Body of pancreas (tissue), 4 donors: ENCODE results near the gene SFXN3. TPM values are rescaled to one million over a fixed set of nuclear protein-coding genes. Genes with fewer than 3 reads are reported as not detected.

Source experiments
- ATAC-seq: fragments of 150-250 bp; one replicate; pipeline ENCODE4 v1.9.1; 2016
- DNase-seq, 4 donors: peaks; one replicate each; pipeline ENCODE4 v3.0.0-alpha.2; 2019
- H3K27ac ChIP-seq, 4 donors: fragments of 200-600 bp; sonication (generic); 1 replicate in 3 of 4; 2 replicates in 1 of 4; pipeline versions ENCODE4 v1.5.1 to v1.6.1; 2016 to 2019; ENCODE audit warnings: mild to moderate bottlenecking in 1 of 4, mixed read lengths in 1 of 4, moderate library complexity in 1 of 4
- H3K27me3 ChIP-seq, 2 donors: fragments of 200-600 bp; sonication (generic); one replicate each; pipeline ENCODE4 v1.6.0; 2016; ENCODE audit warnings: mild to moderate bottlenecking in 1 of 2
- H3K36me3 ChIP-seq, 2 donors: fragments of 200-600 bp; sonication (generic); replicated peaks in 1 of 2; 2 replicates each; pipeline ENCODE4 v1.5.1; 2016; ENCODE audit warnings: low read depth in 2 of 2; ENCODE audit not compliant: insufficient read depth in 1 of 2
- H3K4me1 ChIP-seq: fragments of 200-600 bp; sonication (generic); one replicate; pipeline ENCODE4 v1.6.0; 2016
- H3K4me3 ChIP-seq, 2 donors: fragments of 200-600 bp; sonication (generic); 1 replicate in 1 of 2; 2 replicates in 1 of 2; pipeline ENCODE4 v1.5.1; 2016 to 2019
- H3K9me3 ChIP-seq, 3 donors: fragments of 200-600 bp; sonication (generic); 1 replicate in 2 of 3; 2 replicates in 1 of 3; pipeline ENCODE4 v1.5.1; 2016
- POLR2A ChIP-seq, 3 donors: fragments of 450-650 bp; IDR thresholded peaks; one replicate each; pipeline ENCODE4 v1.6.1; 2016; ENCODE audit warnings: antibody characterized with exemption in 3 of 3, mild to moderate bottlenecking in 2 of 3
- WGBS, 2 donors: methylation state at CpG; one replicate each; pipeline ENCODE4 v1.1.5; 2017; 5-methylcytosine and 5-hydroxymethylcytosine counted together
- intact Hi-C: fragments of 100-400 bp; cut with DNase I; formaldehyde crosslinking; loops from one replicate; pipeline ENCODE4 v1.15.1; 2023
- total RNA-seq, 2 donors: library from RNA; depleted of rRNA; stranded (reverse); fragments of >200 nt; gene quantifications; one replicate each; pipeline ENCODE4 v1.1.0, GENCODE V29; 2016
- TF ChIP-seq, protein P1 (sequence below), 7 experiments: fragments of 450-650 bp in 4 of 7; fragments of 200-600 bp in 3 of 7; sonication (generic) in 3 of 7; IDR thresholded peaks; one replicate each; pipeline ENCODE4 v1.5.1; 2016 to 2019; ENCODE audit warnings: antibody characterized with exemption in 7 of 7

SFXN3 gene
- total RNA-seq, 2 donors from 2014 or later, result 23.4 to 61.7 TPM

DNA sequence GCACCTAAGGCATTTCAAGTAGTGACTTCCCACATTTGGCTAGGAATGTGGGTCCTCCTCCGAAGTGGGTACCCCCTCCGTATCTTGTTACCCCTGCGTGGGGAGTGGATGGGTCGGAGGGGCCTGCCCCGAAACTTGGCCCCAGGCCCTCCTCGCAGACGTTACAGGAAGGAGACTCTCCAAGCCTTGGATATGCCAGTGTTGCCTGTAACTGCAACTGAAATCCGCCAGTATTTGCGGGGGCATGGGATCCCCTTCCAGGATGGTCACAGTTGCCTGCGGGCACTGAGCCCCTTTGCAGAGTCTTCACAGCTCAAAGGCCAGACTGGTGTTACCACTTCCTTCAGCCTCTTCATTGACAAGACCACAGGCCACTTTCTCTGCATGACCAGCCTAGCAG, 42.9 kb upstream of the SFXN3 start:
- no peak overlapping the region for H3K27ac ChIP-seq
- H3K36me3 ChIP-seq, result peaks cover 0 to 9% of the 10 kb centered on the region in 2 donors
- intact Hi-C loops, result no loop called here
- H3K27me3 ChIP-seq, result no peaks in the 10 kb centered on the region
- ATAC-seq (no peak), DNase-seq (no peak)
- no peak overlapping the region for H3K4me3 ChIP-seq
- WGBS, 2 donors, result 62% methylated on average over 10 of the region's 10 CpGs
- H3K4me1 ChIP-seq, result peaks cover 50% of the 10 kb centered on the region
- no peaks in the 10 kb centered on the region for H3K9me3 ChIP-seq
- TF ChIP-seq, protein P1, sequence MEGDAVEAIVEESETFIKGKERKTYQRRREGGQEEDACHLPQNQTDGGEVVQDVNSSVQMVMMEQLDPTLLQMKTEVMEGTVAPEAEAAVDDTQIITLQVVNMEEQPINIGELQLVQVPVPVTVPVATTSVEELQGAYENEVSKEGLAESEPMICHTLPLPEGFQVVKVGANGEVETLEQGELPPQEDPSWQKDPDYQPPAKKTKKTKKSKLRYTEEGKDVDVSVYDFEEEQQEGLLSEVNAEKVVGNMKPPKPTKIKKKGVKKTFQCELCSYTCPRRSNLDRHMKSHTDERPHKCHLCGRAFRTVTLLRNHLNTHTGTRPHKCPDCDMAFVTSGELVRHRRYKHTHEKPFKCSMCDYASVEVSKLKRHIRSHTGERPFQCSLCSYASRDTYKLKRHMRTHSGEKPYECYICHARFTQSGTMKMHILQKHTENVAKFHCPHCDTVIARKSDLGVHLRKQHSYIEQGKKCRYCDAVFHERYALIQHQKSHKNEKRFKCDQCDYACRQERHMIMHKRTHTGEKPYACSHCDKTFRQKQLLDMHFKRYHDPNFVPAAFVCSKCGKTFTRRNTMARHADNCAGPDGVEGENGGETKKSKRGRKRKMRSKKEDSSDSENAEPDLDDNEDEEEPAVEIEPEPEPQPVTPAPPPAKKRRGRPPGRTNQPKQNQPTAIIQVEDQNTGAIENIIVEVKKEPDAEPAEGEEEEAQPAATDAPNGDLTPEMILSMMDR (IDR thresholded peaks at IDR 0.05), result no peak

DNA sequence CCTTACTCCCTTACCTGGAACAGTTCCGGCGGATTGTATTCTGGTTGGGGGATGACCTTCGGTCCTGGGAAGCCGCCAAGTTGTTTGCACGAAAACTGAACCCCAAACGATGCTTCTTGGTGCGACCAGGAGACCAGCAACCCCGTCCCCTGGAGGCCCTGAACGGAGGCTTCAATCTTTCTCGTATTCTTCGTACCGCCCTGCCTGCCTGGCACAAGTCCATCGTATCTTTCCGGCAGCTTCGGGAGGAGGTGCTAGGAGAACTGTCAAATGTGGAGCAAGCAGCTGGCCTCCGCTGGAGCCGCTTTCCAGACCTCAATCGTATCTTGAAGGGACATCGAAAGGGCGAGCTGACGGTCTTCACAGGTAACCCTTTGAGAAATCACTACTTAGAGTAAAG, 41.9 kb upstream of the SFXN3 start:
- ATAC-seq (no peak), DNase-seq (peak in 3 of 4 donors; percentile 35 to 49 (median 43))
- intact Hi-C loops, result no loop called here
- no peak for TF ChIP-seq POLR2A (IDR thresholded peaks at IDR 0.05)
- TF ChIP-seq, protein P1 (IDR thresholded peaks at IDR 0.05), result no peak
- Histone ChIP-seq H3K27ac (no peak overlapping the region), H3K27me3 (no peaks in the 10 kb centered on the region), H3K4me1 (peaks cover 50% of the 10 kb centered on the region), H3K4me3 (no peak overlapping the region), H3K36me3 (peaks cover 0 to 9% of the 10 kb centered on the region in 2 donors), H3K9me3 (no peaks in the 10 kb centered on the region)
- WGBS, 2 donors, result 64 to 66% methylated on average over 21 of the region's 21 CpGs

DNA sequence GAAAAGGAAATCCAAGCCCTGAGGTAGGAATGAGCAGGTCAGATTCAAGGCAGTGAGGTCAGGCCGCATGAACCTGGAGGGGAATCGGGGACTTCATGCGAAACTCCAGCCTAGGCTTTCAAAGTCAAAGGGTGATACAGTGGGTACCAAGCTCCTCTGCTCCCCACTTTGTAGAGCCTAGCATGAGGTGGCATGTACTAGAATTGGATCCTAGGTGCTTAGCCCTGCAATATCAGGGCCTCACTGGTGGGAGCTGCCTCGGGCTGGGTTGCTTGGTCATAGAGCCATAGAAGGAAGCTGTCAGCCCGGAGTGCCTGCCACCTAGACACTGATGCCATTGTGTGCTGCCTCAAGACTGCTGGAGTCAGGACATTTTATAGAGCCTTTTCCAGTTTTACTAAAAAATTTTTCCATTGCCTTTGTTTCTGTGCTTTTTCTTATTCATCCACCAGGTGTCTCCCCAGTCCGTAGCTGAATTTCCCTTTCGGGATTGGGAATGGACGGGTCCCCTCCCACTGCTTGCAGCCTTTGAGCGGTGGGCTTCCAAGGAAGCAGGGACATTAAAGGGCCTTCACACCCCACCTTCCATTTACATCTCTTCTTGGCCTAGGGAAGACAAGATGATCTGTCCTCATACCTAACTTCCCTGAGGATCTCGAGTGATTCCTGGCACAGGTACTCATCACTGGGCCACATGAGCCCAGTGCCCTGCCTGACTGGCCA, 36.9 kb upstream of the SFXN3 start:
- TF ChIP-seq, protein P1 (IDR thresholded peaks at IDR 0.05), result peak; percentile 34 to 79 (median 73)
- TF ChIP-seq POLR2A (IDR thresholded peaks at IDR 0.05), result no peak
- Histone ChIP-seq H3K9me3 (no peaks in the 10 kb centered on the region), H3K36me3 (peaks cover 0 to 9% of the 10 kb centered on the region in 2 donors), H3K4me1 (peaks cover 34% of the 10 kb centered on the region), H3K27me3 (no peaks in the 10 kb centered on the region), H3K27ac (no peak overlapping the region), H3K4me3 (no peak overlapping the region)
- intact Hi-C loops, result no loop called here
- ATAC-seq (no peak), DNase-seq (peak in 1 of 4 donors; percentile 22)
- WGBS, 2 donors, result 43 to 49% methylated on average over 10 of the region's 10 CpGs

DNA sequence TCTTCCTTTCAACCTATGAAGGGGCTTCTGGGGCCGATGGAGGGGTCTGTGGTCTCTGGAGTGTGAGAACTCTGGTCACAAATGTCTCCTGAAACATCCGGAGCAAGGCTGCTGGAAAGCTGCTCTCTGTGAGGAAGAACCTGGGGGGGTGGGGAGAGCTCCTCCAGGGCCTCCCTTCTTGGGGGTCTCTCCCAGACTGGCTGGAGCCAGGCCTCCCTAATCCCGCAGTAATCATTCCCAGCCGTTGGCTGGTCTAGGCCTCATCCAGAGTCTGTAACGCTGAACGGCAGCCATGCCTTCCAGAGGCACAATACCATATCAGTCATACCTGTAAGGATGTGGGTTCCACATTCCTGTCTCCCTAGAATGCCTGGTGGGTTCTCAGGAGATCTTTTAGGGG, 35.9 kb upstream of the SFXN3 start:
- Histone ChIP-seq H3K4me1 (peaks cover 27% of the 10 kb centered on the region), H3K27me3 (no peaks in the 10 kb centered on the region), H3K4me3 (no peak overlapping the region), H3K36me3 (peaks cover 0 to 9% of the 10 kb centered on the region in 2 donors), H3K9me3 (no peaks in the 10 kb centered on the region), H3K27ac (no peak overlapping the region)
- DNase-seq (no peak), ATAC-seq (no peak)
- intact Hi-C loops, result no loop called here
- TF ChIP-seq POLR2A (IDR thresholded peaks at IDR 0.05), result no peak
- TF ChIP-seq, protein P1 (IDR thresholded peaks at IDR 0.05), result no peak
- 59 to 71% methylated on average over 4 to 6 of the region's 6 CpGs for WGBS, 2 donors
